Smooth muscle cell (in vitro differentiated cells): ENCODE measurements around the gene RBMS1. TPM values are rescaled to one million over a fixed set of nuclear protein-coding genes. Genes with fewer than 3 reads are reported as not detected.

Source experiments
- DNase-seq: peaks from one replicate; lab custom pipeline; 2025; ENCODE audit not compliant: unreplicated experiment; lab: John Stamatoyannopoulos, UW
- H2AFZ ChIP-seq: fragments of 200-600 bp; sonication (generic); 2 replicates; pipeline ENCODE4 v1.6.0; 2016; ENCODE audit warnings: antibody characterized with exemption, low read depth, mild to moderate bottlenecking
- H3F3A ChIP-seq: fragments of 200-600 bp; sonication (generic); 2 replicates; pipeline ENCODE4 v1.6.0; 2017; ENCODE audit warnings: antibody characterized with exemption, low read depth
- H3K27ac ChIP-seq: fragments of 200-600 bp; sonication (generic); 2 replicates; pipeline ENCODE4 v1.5.1; 2016; ENCODE audit warnings: low read depth, mild to moderate bottlenecking
- H3K27me3 ChIP-seq: fragments of 200-600 bp; sonication (generic); 2 replicates; pipeline ENCODE4 v1.6.1; 2016; ENCODE audit warnings: low read depth, mild to moderate bottlenecking
- H3K36me3 ChIP-seq: fragments of 200-600 bp; sonication (generic); 2 replicates; pipeline ENCODE4 v1.5.1; 2016; ENCODE audit warnings: low read depth
- H3K4me1 ChIP-seq: fragments of 200-600 bp; sonication (generic); 2 replicates; pipeline ENCODE4 v1.5.1; 2016; ENCODE audit warnings: low read depth
- H3K4me2 ChIP-seq: fragments of 200-600 bp; sonication (generic); 2 replicates; pipeline ENCODE4 v1.6.0; 2016; ENCODE audit warnings: mild to moderate bottlenecking
- H3K4me3 ChIP-seq: fragments of 200-600 bp; sonication (generic); 2 replicates; pipeline ENCODE4 v1.5.1; 2016; ENCODE audit warnings: mild to moderate bottlenecking
- H3K79me2 ChIP-seq: fragments of 200-600 bp; sonication (generic); 2 replicates; pipeline ENCODE4 v1.6.0; 2016; ENCODE audit warnings: low read depth, mild to moderate bottlenecking
- H3K9ac ChIP-seq: fragments of 200-600 bp; sonication (generic); 2 replicates; pipeline ENCODE4 v1.6.0; 2016; ENCODE audit warnings: low read depth
- H3K9me3 ChIP-seq: fragments of 200-600 bp; sonication (generic); replicated peaks from 2 replicates; pipeline ENCODE4 v1.5.1; 2016; ENCODE audit warnings: low read depth
- H4K20me1 ChIP-seq: fragments of 200-600 bp; sonication (generic); 2 replicates; pipeline ENCODE4 v1.6.0; 2016; ENCODE audit warnings: low read depth
- WGBS: methylation state at CpG from one replicate; pipeline ENCODE4 v1.1.7; 2016; ENCODE audit warnings: low lambda C conversion rate; 5-methylcytosine and 5-hydroxymethylcytosine counted together
- polyA plus RNA-seq: library from polyadenylated mRNA; unstranded; fragments of >200 nt; fragmentation: Nextera tagmentation; extraction: Ambion mirVana; gene quantifications from 2 replicates; pipeline ENCODE4 v1.2.1, GENCODE V29; 2016
- total RNA-seq: library from RNA; depleted of rRNA; stranded (reverse); fragments of >200 nt; gene quantifications from 2 replicates; pipeline ENCODE4 v1.2.3, GENCODE V29; 2014
- TF ChIP-seq, protein P1 (sequence below): fragments of 200-600 bp; sonication (generic); IDR thresholded peaks from 2 replicates; pipeline ENCODE4 v1.5.1; 2017; ENCODE audit warnings: borderline replicate concordance, mild to moderate bottlenecking, antibody characterized with exemption; ENCODE audit not compliant: insufficient read depth, poor library complexity, severe bottlenecking

The RBMS1 gene
- total and polyA plus RNA-seq, 2 experiments from 2014 or later: 103 to 160 TPM

DNA sequence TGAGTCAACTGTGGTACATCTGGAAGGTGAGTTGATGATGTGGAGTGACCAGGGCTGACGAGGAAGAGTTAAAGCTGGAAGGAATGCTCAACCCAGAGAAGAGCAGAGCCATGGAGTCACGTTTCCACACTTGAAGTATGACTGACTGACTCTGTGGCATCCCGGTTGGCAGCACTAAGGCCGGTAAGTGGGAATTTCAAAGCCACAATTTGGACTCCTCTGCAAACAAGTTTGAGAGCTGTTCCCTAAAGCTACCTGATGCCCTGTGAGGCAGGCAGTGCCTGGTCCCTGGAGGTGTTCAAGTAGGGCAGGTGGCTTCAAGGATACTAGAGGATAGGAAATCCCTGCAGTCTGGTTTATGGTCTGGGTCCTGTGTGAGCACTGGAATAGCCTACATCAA, 224.2 kb downstream of the RBMS1 start:
- 47% methylated on average over 4 of the region's 4 CpGs for WGBS
- DNase-seq: no peak

DNA sequence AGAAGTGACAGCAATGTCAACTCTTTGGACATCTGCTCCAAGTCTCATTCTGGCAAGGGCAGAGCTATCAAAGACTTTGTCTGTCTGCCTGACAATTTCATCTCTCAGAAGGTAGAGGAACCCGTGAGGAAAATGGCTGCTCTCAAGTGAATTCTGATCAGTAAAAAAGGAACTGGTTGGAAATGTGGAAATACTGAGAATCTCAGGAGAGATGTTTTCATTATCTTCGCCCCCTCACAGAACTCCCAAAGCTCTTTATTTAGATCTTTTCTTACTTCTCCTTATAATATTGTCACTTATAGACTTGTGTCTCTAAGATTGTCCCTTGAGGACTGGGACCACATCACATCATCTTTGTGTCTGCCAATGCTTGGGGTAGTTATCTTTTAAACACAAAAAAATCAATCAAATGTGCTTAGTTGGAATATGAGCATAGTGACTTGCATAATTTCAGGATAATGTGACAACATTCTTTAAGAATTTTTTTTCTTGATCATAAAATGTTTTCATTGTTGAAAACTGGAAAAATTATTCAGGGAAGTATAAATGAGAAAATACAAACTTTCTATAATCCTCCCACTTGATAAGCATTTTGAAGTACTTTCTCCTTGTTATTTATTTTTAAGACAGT, 225.3 kb downstream of the RBMS1 start:
- no peak for DNase-seq
- peaks cover 20% of the 10 kb centered on the region for H3K4me1 ChIP-seq
- no peak overlapping the region for H3K27ac ChIP-seq
- H3K36me3 ChIP-seq: peaks cover 5% of the 10 kb centered on the region
- H3F3A ChIP-seq: peaks cover 19% of the 10 kb centered on the region
- no peak overlapping the region for H2AFZ ChIP-seq
- H3K27me3 ChIP-seq: no peaks in the 10 kb centered on the region
- no peak overlapping the region for H3K4me3 ChIP-seq
- TF ChIP-seq, protein P1, sequence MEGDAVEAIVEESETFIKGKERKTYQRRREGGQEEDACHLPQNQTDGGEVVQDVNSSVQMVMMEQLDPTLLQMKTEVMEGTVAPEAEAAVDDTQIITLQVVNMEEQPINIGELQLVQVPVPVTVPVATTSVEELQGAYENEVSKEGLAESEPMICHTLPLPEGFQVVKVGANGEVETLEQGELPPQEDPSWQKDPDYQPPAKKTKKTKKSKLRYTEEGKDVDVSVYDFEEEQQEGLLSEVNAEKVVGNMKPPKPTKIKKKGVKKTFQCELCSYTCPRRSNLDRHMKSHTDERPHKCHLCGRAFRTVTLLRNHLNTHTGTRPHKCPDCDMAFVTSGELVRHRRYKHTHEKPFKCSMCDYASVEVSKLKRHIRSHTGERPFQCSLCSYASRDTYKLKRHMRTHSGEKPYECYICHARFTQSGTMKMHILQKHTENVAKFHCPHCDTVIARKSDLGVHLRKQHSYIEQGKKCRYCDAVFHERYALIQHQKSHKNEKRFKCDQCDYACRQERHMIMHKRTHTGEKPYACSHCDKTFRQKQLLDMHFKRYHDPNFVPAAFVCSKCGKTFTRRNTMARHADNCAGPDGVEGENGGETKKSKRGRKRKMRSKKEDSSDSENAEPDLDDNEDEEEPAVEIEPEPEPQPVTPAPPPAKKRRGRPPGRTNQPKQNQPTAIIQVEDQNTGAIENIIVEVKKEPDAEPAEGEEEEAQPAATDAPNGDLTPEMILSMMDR: no peak
- no peaks in the 10 kb centered on the region for H4K20me1 ChIP-seq
- no peaks in the 10 kb centered on the region for H3K79me2 ChIP-seq
- H3K4me2 ChIP-seq: no peak overlapping the region
- H3K9ac ChIP-seq: no peak overlapping the region
- WGBS: 93% methylated on average over 2 of the region's 2 CpGs
- no peaks in the 10 kb centered on the region for H3K9me3 ChIP-seq

More for the DNA sequence above, 224.2 kb downstream of the RBMS1 start:
- H3K27me3 ChIP-seq: no peaks in the 10 kb centered on the region
- peaks cover 5% of the 10 kb centered on the region for H3K36me3 ChIP-seq
- H4K20me1 ChIP-seq: no peaks in the 10 kb centered on the region
- H3K79me2 ChIP-seq: no peaks in the 10 kb centered on the region
- peaks cover 20% of the 10 kb centered on the region for H3K4me1 ChIP-seq
- TF ChIP-seq, protein P1: no peak
- peak overlapping the region; percentile 45 for H3K4me3 ChIP-seq
- peak overlapping the region; percentile 93 for H3K27ac ChIP-seq
- peak overlapping the region; percentile 83 for H3K9ac ChIP-seq
- H3K4me2 ChIP-seq: peak overlapping the region; percentile 84
- H2AFZ ChIP-seq: no peak overlapping the region
- H3K9me3 ChIP-seq: no peaks in the 10 kb centered on the region
- peaks cover 20% of the 10 kb centered on the region for H3F3A ChIP-seq

DNA sequence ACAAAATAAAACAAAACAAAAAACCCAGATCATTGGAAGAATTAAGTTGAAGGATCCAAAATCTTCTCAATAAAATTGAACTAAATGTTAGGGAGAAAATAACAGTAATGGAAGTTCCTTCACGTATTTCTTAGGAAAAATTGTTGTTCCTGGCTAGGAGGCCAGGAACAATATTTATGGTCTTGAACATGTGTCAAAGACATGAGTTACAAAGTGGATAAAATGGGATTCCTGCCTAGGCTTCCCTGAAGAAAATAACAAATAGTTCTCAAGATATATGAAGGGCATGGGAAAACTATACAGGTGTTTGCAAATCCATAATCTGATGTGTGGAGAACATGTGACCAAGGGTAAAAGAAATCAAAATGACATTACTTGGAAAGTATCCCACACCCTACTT, 225.9 kb downstream of the RBMS1 start:
- Histone ChIP-seq H4K20me1 (no peaks in the 10 kb centered on the region), H3F3A (peaks cover 14% of the 10 kb centered on the region), H3K4me1 (peaks cover 20% of the 10 kb centered on the region), H3K9me3 (no peaks in the 10 kb centered on the region), H3K79me2 (no peaks in the 10 kb centered on the region), H3K27ac (no peak overlapping the region), H3K27me3 (no peaks in the 10 kb centered on the region), H3K4me2 (no peak overlapping the region), H3K9ac (no peak overlapping the region), H3K36me3 (no peaks in the 10 kb centered on the region), H2AFZ (no peak overlapping the region), H3K4me3 (no peak overlapping the region)
- TF ChIP-seq, protein P1: no peak
- WGBS: 100% methylated on average over 1 of the region's 1 CpG
- DNase-seq: no peak

DNA sequence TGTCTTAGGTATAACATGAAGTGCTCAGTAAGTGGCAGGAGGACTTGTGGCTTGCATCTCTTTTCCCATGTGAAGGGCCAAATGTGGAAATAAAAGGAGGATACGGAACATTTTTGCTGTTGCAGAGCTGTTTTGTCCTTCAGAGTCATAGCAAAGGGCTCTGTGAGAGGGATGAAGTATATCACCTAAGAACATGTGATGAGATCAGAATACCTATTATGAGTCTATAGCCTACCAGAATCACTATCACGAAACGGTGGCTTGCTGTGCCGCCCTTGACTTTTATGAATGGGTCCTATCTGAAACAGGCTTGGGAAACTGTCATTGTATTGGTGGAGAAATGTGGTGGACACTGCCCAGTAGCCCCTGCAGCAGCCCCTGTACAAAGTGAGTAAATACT, 226.6 kb downstream of the RBMS1 start:
- Histone ChIP-seq H3K4me1 (peaks cover 17% of the 10 kb centered on the region), H3F3A (peaks cover 7% of the 10 kb centered on the region), H4K20me1 (no peaks in the 10 kb centered on the region), H3K9ac (no peak overlapping the region), H3K36me3 (no peaks in the 10 kb centered on the region), H2AFZ (no peak overlapping the region), H3K27ac (no peak overlapping the region), H3K4me2 (no peak overlapping the region), H3K9me3 (no peaks in the 10 kb centered on the region), H3K27me3 (no peaks in the 10 kb centered on the region), H3K79me2 (no peaks in the 10 kb centered on the region), H3K4me3 (no peak overlapping the region)
- TF ChIP-seq, protein P1: no peak
- 96% methylated on average over 4 of the region's 4 CpGs for WGBS
- no peak for DNase-seq
